ENCODE results near the gene HAGH.

- TF ChIP-seq, protein P1, sequence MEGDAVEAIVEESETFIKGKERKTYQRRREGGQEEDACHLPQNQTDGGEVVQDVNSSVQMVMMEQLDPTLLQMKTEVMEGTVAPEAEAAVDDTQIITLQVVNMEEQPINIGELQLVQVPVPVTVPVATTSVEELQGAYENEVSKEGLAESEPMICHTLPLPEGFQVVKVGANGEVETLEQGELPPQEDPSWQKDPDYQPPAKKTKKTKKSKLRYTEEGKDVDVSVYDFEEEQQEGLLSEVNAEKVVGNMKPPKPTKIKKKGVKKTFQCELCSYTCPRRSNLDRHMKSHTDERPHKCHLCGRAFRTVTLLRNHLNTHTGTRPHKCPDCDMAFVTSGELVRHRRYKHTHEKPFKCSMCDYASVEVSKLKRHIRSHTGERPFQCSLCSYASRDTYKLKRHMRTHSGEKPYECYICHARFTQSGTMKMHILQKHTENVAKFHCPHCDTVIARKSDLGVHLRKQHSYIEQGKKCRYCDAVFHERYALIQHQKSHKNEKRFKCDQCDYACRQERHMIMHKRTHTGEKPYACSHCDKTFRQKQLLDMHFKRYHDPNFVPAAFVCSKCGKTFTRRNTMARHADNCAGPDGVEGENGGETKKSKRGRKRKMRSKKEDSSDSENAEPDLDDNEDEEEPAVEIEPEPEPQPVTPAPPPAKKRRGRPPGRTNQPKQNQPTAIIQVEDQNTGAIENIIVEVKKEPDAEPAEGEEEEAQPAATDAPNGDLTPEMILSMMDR (IDR thresholded peaks at IDR 0.05): no peak
- TF ChIP-seq POLR2A (IDR thresholded peaks at IDR 0.05): no peak
Measured at GRCh38 chr16:1790611-1791255, 35.9 kb downstream of the HAGH start.
